Lower leg skin (tissue), 4 donors: Measurements from ENCODE around the gene CDNF. TPM values are rescaled to one million over a fixed set of nuclear protein-coding genes. Genes with fewer than 3 reads are reported as not detected.

Experiments
- DNase-seq, 2 donors: peaks; one replicate each; pipeline ENCODE4 v3.0.0-alpha.2; 2019; ENCODE audit warnings: low spot score in 2 of 2
- H3K4me3 ChIP-seq: fragments of 200-600 bp; sonication (generic); 2 replicates; pipeline ENCODE4 v1.5.1; 2017; ENCODE audit warnings: mild to moderate bottlenecking, low read depth; ENCODE audit not compliant: poor library complexity, severe bottlenecking
- POLR2A ChIP-seq, 2 donors: fragments of 450-650 bp; IDR thresholded peaks; one replicate each; pipeline ENCODE4 v1.6.1; 2016 to 2017; ENCODE audit warnings: antibody characterized with exemption in 2 of 2, mild to moderate bottlenecking in 1 of 2, moderate library complexity in 1 of 2
- WGBS, 2 donors: methylation state at CpG; one replicate each; pipeline ENCODE4 v1.1.5; 2018; 5-methylcytosine and 5-hydroxymethylcytosine counted together
- intact Hi-C: fragments of 100-400 bp; cut with DNase I; formaldehyde crosslinking; loops from one replicate; pipeline ENCODE4 v1.15.0; 2023; ENCODE audit warnings: low total_unique reads
- total RNA-seq, 4 donors: library from RNA; depleted of rRNA; stranded (reverse); fragments of >200 nt; gene quantifications; one replicate each; pipeline ENCODE4 v1.1.0, GENCODE V29; 2016
- TF ChIP-seq, protein P1 (sequence below), 3 donors: fragments of 450-650 bp; IDR thresholded peaks; one replicate each; pipeline ENCODE4 v1.5.1; 2016; ENCODE audit warnings: antibody characterized with exemption in 3 of 3, mild to moderate bottlenecking in 3 of 3, moderate library complexity in 2 of 3

Gene CDNF
- total RNA-seq, 4 donors from 2014 or later: 1.9 to 9.8 (median 3.9) TPM

GRCh38 chr10:14860791-14861190, 23.0 kb upstream of the CDNF start:
- 81 to 95% methylated on average over 1 of the region's 1 CpG for WGBS, 2 donors
- intact Hi-C loops: no loop called here
- DNase-seq: no peak
- TF ChIP-seq, protein P1, sequence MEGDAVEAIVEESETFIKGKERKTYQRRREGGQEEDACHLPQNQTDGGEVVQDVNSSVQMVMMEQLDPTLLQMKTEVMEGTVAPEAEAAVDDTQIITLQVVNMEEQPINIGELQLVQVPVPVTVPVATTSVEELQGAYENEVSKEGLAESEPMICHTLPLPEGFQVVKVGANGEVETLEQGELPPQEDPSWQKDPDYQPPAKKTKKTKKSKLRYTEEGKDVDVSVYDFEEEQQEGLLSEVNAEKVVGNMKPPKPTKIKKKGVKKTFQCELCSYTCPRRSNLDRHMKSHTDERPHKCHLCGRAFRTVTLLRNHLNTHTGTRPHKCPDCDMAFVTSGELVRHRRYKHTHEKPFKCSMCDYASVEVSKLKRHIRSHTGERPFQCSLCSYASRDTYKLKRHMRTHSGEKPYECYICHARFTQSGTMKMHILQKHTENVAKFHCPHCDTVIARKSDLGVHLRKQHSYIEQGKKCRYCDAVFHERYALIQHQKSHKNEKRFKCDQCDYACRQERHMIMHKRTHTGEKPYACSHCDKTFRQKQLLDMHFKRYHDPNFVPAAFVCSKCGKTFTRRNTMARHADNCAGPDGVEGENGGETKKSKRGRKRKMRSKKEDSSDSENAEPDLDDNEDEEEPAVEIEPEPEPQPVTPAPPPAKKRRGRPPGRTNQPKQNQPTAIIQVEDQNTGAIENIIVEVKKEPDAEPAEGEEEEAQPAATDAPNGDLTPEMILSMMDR (IDR thresholded peaks at IDR 0.05): no peak
- no peak for TF ChIP-seq POLR2A (IDR thresholded peaks at IDR 0.05)
- no peak overlapping the region for H3K4me3 ChIP-seq

DNA sequence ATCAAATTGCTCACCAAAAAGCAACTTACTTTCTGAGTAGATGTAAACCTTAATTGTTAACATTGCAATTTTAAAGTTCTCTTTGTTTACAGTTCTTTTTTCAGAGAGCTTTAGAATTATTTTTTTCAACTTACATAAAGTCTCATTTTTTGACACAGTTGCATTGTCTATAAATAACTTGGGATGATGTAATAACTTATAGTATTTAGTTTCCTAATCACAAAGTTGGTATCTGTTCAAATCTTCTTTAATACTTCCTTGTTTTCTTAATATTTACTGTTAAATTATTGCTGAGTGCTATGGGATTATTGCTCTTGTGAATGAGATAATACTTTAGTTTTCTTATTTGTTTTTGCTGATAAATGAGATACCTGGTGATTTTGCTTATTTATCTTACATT, 21.9 kb upstream of the CDNF start:
- TF ChIP-seq, protein P1 (IDR thresholded peaks at IDR 0.05): no peak
- no peak for TF ChIP-seq POLR2A (IDR thresholded peaks at IDR 0.05)
- no peak for DNase-seq
- no peak overlapping the region for H3K4me3 ChIP-seq
- intact Hi-C loops: no loop called here

DNA sequence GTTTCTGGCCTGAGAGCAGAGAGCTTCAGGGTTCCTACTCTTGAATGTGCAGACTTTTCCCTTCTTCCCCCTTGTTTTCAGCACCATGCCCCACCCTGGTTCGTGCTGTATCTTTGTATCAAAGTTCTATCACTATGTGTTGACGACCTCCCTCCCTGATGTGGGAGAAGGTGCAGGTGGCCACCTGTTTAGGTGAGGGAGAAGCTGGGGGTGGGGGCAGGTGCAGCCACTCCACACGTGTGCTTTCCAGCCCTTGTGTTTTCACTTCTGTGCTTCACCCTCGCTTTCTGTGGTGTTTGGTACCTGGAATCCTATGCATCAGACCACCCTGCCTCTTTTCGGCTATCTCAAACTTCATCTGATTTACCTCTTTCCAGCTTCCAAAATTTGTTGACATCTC, 21.2 kb upstream of the CDNF start:
- no peak for TF ChIP-seq POLR2A (IDR thresholded peaks at IDR 0.05)
- TF ChIP-seq, protein P1 (IDR thresholded peaks at IDR 0.05): no peak
- intact Hi-C loops: no loop called here
- WGBS, 2 donors: 87 to 89% methylated on average over 5 of the region's 5 CpGs
- DNase-seq: no peak
- H3K4me3 ChIP-seq: no peak overlapping the region

- TF ChIP-seq POLR2A (IDR thresholded peaks at IDR 0.05): no peak
- TF ChIP-seq, protein P1 (IDR thresholded peaks at IDR 0.05): no peak
- H3K4me3 ChIP-seq: no peak overlapping the region
- WGBS, 2 donors: 89 to 96% methylated on average over 6 of the region's 6 CpGs
- DNase-seq: no peak
- intact Hi-C loops: no loop called here
These were observed 20.6 kb upstream of the CDNF start for GRCh38 chr10:14858338-14858960.

GRCh38 chr10:14855453-14855852, 17.6 kb upstream of the CDNF start:
- intact Hi-C loops: no loop called here
- no peak for DNase-seq
- 90 to 91% methylated on average over 1 of the region's 1 CpG for WGBS, 2 donors
- H3K4me3 ChIP-seq: no peak overlapping the region
- TF ChIP-seq, protein P1 (IDR thresholded peaks at IDR 0.05): no peak
- no peak for TF ChIP-seq POLR2A (IDR thresholded peaks at IDR 0.05)

DNA sequence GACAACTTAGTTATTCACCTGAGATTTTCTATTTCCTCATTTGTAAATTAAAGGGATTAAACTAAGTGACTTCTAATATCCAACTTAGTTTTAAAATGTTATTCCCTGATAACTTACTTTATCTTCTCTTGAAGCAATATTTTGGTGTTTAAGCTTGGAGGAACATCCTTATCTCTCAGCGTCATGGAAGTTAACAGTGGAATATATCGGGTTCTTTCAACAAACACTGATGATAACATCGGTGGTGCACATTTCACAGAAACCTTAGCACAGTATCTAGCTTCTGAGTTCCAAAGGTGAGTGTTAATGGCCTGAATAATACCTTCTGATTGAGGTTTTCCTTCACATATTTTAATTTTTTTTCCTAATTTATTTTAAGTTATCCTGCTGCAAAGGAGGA, 14.4 kb upstream of the CDNF start:
- 93 to 97% methylated on average over 3 of the region's 3 CpGs for WGBS, 2 donors
- H3K4me3 ChIP-seq: no peak overlapping the region
- intact Hi-C loops: no loop called here
- no peak for DNase-seq
- TF ChIP-seq, protein P1 (IDR thresholded peaks at IDR 0.05): no peak
- TF ChIP-seq POLR2A (IDR thresholded peaks at IDR 0.05): no peak
